Globus pallidus (tissue), 1 donor: ENCODE results near the gene HCN1.
"Not testable (repeated sequence)": the region's sequence is repeated elsewhere in the genome, so short reads cannot be mapped to it uniquely, and the experiment has no call there.

Experiments
- DNase-seq: peaks from one replicate; pipeline ENCODE4 v3.0.0-alpha.2; 2015; ENCODE audit warnings: low spot score

The HCN1 gene

GRCh38 chr5:45617859-45618416 is 78.2 kb downstream of the HCN1 start:
- no peak for DNase-seq

GRCh38 chr5:45609661-45610060 is 86.5 kb downstream of the HCN1 start:
- DNase-seq = no peak

GRCh38 chr5:45604092-45604491 is 92.1 kb downstream of the HCN1 start:
- DNase-seq = no peak

- no peak for DNase-seq
Observed at GRCh38 chr5:45601424-45601823, 94.8 kb downstream of the HCN1 start.

- no peak for DNase-seq
Observed at GRCh38 chr5:45596320-45596719, 99.9 kb downstream of the HCN1 start.

GRCh38 chr5:45586001-45586400 is 110.2 kb downstream of the HCN1 start:
- DNase-seq = not testable (repeated sequence)

GRCh38 chr5:45578270-45578669 is 117.9 kb downstream of the HCN1 start:
- no peak for DNase-seq

GRCh38 chr5:45568813-45569212 is 127.4 kb downstream of the HCN1 start:
- DNase-seq = no peak

GRCh38 chr5:45542421-45542820 is 153.8 kb downstream of the HCN1 start:
- no peak for DNase-seq

- DNase-seq = no peak
Observed at GRCh38 chr5:45533663-45534062, 162.5 kb downstream of the HCN1 start.

GRCh38 chr5:45532826-45533624 is 163.2 kb downstream of the HCN1 start:
- no peak for DNase-seq

GRCh38 chr5:45521067-45521466 is 175.1 kb downstream of the HCN1 start:
- no peak for DNase-seq

GRCh38 chr5:45512521-45512920 is 183.7 kb downstream of the HCN1 start:
- DNase-seq = no peak

- no peak for DNase-seq
Observed at GRCh38 chr5:45509371-45509770, 186.8 kb downstream of the HCN1 start.

GRCh38 chr5:45508135-45508534 is 188.0 kb downstream of the HCN1 start:
- no peak for DNase-seq

GRCh38 chr5:45507178-45507577 is 189.0 kb downstream of the HCN1 start:
- peak; percentile 13 for DNase-seq

- DNase-seq = not testable (repeated sequence)
Observed at GRCh38 chr5:45499006-45499405, 197.2 kb downstream of the HCN1 start.

GRCh38 chr5:45491368-45491767 is 204.8 kb downstream of the HCN1 start:
- no peak for DNase-seq

- DNase-seq = no peak
Observed at GRCh38 chr5:45484781-45485180, 211.4 kb downstream of the HCN1 start.

- DNase-seq = no peak
Observed at GRCh38 chr5:45454114-45454513, 242.1 kb downstream of the HCN1 start.

GRCh38 chr5:45444856-45445255 is 251.3 kb downstream of the HCN1 start:
- DNase-seq = not testable (repeated sequence)

GRCh38 chr5:45440466-45440865 is 255.7 kb downstream of the HCN1 start:
- no peak for DNase-seq

GRCh38 chr5:45437752-45438151 is 258.4 kb downstream of the HCN1 start:
- no peak for DNase-seq
